ENCODE measurements around the gene CACNA1H. TPM values are rescaled to one million over a fixed set of nuclear protein-coding genes. Genes with fewer than 3 reads are reported as not detected.
"Not testable (repeated sequence)": the region's sequence is repeated elsewhere in the genome, so short reads cannot be mapped to it uniquely, and the experiment has no call there.

The CACNA1H gene
- total and polyA plus RNA-seq, 2 of the 8 experiments (the other 6 are each of a cell fraction or from before 2014, with no cell fraction given) = 14.0 to 28.7 TPM

DNA sequence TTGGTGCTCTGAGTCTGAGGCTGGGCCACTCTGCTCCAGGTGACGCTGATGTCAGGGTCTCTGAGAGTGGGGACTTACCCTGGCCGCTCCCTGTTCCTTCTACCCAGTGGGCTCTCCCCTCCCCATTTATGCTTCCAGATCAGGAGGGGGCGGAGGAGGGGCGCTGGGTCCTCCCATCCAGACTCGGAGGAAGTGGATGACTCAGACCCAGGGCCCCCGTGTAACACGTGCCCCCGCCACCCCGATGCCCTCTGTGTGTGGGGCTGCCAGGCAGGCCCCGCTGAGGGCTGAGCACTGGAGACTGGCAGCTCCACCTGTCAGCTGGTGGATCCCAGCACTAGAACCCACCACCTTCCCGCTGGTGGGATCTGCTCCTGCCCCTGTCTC lies 77.2 kb downstream of the CACNA1H start, which contains the start of gene TPSB2:
TSS of gene TPSB2 (minus strand) at position 101 of the 387 bp plus-strand sequence. CDS start 233 bp downstream, outside the sequence.
- H3K4me2 ChIP-seq (ENCODE audit: insufficient read depth in 1 of 2, low read depth in 2 of 2, low read length in 2 of 2); H3K27ac ChIP-seq (ENCODE audit: low read depth, low read length); H3K36me3 ChIP-seq (ENCODE audit: control insufficient read depth in 2 of 4, insufficient read depth in 4 of 4, low read length in 3 of 4); H2BK120ac ChIP-seq (replicated peaks; ENCODE audit: low read depth, low read length); H2BK5ac ChIP-seq (ENCODE audit: low read depth, low read length); H3K23ac ChIP-seq (ENCODE audit: insufficient read length); DNase-seq (ENCODE audit: low read depth in 1 of 2, low spot score in 2 of 2); H2AK5ac ChIP-seq (ENCODE audit: low read depth, low read length); H3K56ac ChIP-seq (replicated peaks; ENCODE audit: insufficient read length, low read depth, low read length); H3K27me3 ChIP-seq (replicated peaks in 1 of 4; ENCODE audit: control insufficient read depth in 3 of 4, extremely low read depth in 1 of 4, insufficient read depth in 3 of 4, low read length in 3 of 4); CTCF ChIA-PET (ENCODE audit: partially characterized antibody); H4K20me1 ChIP-seq (replicated peaks in 1 of 2; ENCODE audit: control insufficient read depth in 1 of 2, insufficient read depth in 2 of 2, low read length in 2 of 2); H3K79me1 ChIP-seq (ENCODE audit: low read depth, low read length); FAIRE-seq; H3K14ac ChIP-seq (ENCODE audit: insufficient read length); H2AFZ ChIP-seq (ENCODE audit: low read length); H4K8ac ChIP-seq (ENCODE audit: extremely low read depth, insufficient read depth, low read length); POLR2A ChIA-PET (ENCODE audit: partially characterized antibody); H4K91ac ChIP-seq (replicated peaks; ENCODE audit: insufficient read length, low read length); H3K23me2 ChIP-seq (ENCODE audit: low read depth, low read length); H4K5ac ChIP-seq (ENCODE audit: insufficient read length, low read depth, low read length); H2BK20ac ChIP-seq (ENCODE audit: low read length); H3K4me1 ChIP-seq (replicated peaks in 1 of 4; ENCODE audit: control insufficient read depth in 3 of 4, insufficient read depth in 4 of 4, low read length in 3 of 4); H3K18ac ChIP-seq (ENCODE audit: extremely low read depth, low read length); H2BK15ac ChIP-seq (ENCODE audit: low read length); H3K4ac ChIP-seq (replicated peaks; ENCODE audit: insufficient read length, low read depth, low read length); H2BK12ac ChIP-seq (ENCODE audit: low read depth, low read length); H3K9ac ChIP-seq (replicated peaks in 1 of 4; ENCODE audit: extremely low read depth in 1 of 4, low read depth in 3 of 4, low read length in 3 of 4); H3K79me2 ChIP-seq (ENCODE audit: control insufficient read depth in 1 of 2, insufficient read depth in 2 of 2, low read length in 2 of 2); H3K9me3 ChIP-seq (ENCODE audit: insufficient read depth in 2 of 2, low read depth in 1 of 2, low read length in 1 of 2); H3K4me3 ChIP-seq (ENCODE audit: extremely low read depth in 1 of 4, insufficient read depth in 2 of 4, low read depth in 3 of 4, low read length in 4 of 4): not testable (repeated sequence)
- WGBS, 2 experiments (ENCODE audit: extremely low coverage in 1 of 2, insufficient coverage in 1 of 2, insufficient read length in 1 of 2, insufficient replicate concordance in 2 of 2, low coverage in 1 of 2, low lambda C conversion rate in 2 of 2, missing lambda C conversion rate in 1 of 2) = no CpG with 5 or more reads among the region's 11 CpGs

GRCh38 chr16:1230471-1231212 lies 77.7 kb downstream of the CACNA1H start:
- DNase-seq (ENCODE audit: low read depth in 1 of 2, low spot score in 2 of 2); H3K56ac ChIP-seq (replicated peaks; ENCODE audit: insufficient read length, low read depth, low read length); H3K4me1 ChIP-seq (replicated peaks in 1 of 4; ENCODE audit: control insufficient read depth in 3 of 4, insufficient read depth in 4 of 4, low read length in 3 of 4); H3K9me3 ChIP-seq (ENCODE audit: insufficient read depth in 2 of 2, low read depth in 1 of 2, low read length in 1 of 2); H2BK120ac ChIP-seq (replicated peaks; ENCODE audit: low read depth, low read length); H2BK12ac ChIP-seq (ENCODE audit: low read depth, low read length); H4K91ac ChIP-seq (replicated peaks; ENCODE audit: insufficient read length, low read length); H3K23ac ChIP-seq (ENCODE audit: insufficient read length); H3K23me2 ChIP-seq (ENCODE audit: low read depth, low read length); H3K14ac ChIP-seq (ENCODE audit: insufficient read length); H2BK20ac ChIP-seq (ENCODE audit: low read length); H3K36me3 ChIP-seq (ENCODE audit: control insufficient read depth in 2 of 4, insufficient read depth in 4 of 4, low read length in 3 of 4); FAIRE-seq; H3K27ac ChIP-seq (ENCODE audit: low read depth, low read length); H4K20me1 ChIP-seq (replicated peaks in 1 of 2; ENCODE audit: control insufficient read depth in 1 of 2, insufficient read depth in 2 of 2, low read length in 2 of 2); H3K79me2 ChIP-seq (ENCODE audit: control insufficient read depth in 1 of 2, insufficient read depth in 2 of 2, low read length in 2 of 2); H3K4ac ChIP-seq (replicated peaks; ENCODE audit: insufficient read length, low read depth, low read length); H3K4me2 ChIP-seq (ENCODE audit: insufficient read depth in 1 of 2, low read depth in 2 of 2, low read length in 2 of 2); POLR2A ChIA-PET (ENCODE audit: partially characterized antibody); H2AK5ac ChIP-seq (ENCODE audit: low read depth, low read length); H2BK5ac ChIP-seq (ENCODE audit: low read depth, low read length); H2AFZ ChIP-seq (ENCODE audit: low read length); H3K27me3 ChIP-seq (replicated peaks in 1 of 4; ENCODE audit: control insufficient read depth in 3 of 4, extremely low read depth in 1 of 4, insufficient read depth in 3 of 4, low read length in 3 of 4); H3K18ac ChIP-seq (ENCODE audit: extremely low read depth, low read length); H2BK15ac ChIP-seq (ENCODE audit: low read length); H4K8ac ChIP-seq (ENCODE audit: extremely low read depth, insufficient read depth, low read length); H3K79me1 ChIP-seq (ENCODE audit: low read depth, low read length); H3K4me3 ChIP-seq (ENCODE audit: extremely low read depth in 1 of 4, insufficient read depth in 2 of 4, low read depth in 3 of 4, low read length in 4 of 4); H3K9ac ChIP-seq (replicated peaks in 1 of 4; ENCODE audit: extremely low read depth in 1 of 4, low read depth in 3 of 4, low read length in 3 of 4); H4K5ac ChIP-seq (ENCODE audit: insufficient read length, low read depth, low read length): not testable (repeated sequence)
- CTCF ChIA-PET (ENCODE audit: partially characterized antibody) = interaction anchor here (0.8 kb wide), 1 partner anchor 38 kb away, joined by 3 read pairs; no protein-coding TSS in a partner anchor
- 97% methylated on average over 5 of the region's 17 CpGs; no CpG with 5 or more reads in 1 of the 2 experiments for WGBS, 2 experiments (ENCODE audit: extremely low coverage in 1 of 2, insufficient coverage in 1 of 2, insufficient read length in 1 of 2, insufficient replicate concordance in 2 of 2, low coverage in 1 of 2, low lambda C conversion rate in 2 of 2, missing lambda C conversion rate in 1 of 2)
